HT1080 (cell line): ENCODE data around the gene CPLANE2. TPM values are rescaled to one million over a fixed set of nuclear protein-coding genes. Genes with fewer than 3 reads are reported as not detected.

Source experiments
- DNase-seq: peaks from one replicate; pipeline ENCODE4 v3.0.0-alpha.2; 2015; ENCODE audit warnings: low read depth
- small RNA-seq: library from RNA; depleted of rRNA; stranded (forward); fragments of <200 nt; gene quantifications from one replicate; pipeline ENCODE3, GENCODE V24; 2014
- total RNA-seq: library from RNA; depleted of rRNA; stranded (reverse); fragments of >200 nt; shearing (Covaris generic); gene quantifications from 2 replicates; pipeline ENCODE4 v1.2.3, GENCODE V29; 2014; rRNA removed

CPLANE2 gene
- total RNA-seq, 1 experiment from 2014 or later = 9.2 TPM

- no peak for DNase-seq
These were observed 45.0 kb downstream of the CPLANE2 start for GRCh38 chr1:16191916-16192546.

- no peak for DNase-seq
These were observed 45.7 kb downstream of the CPLANE2 start for GRCh38 chr1:16191309-16191708.

GRCh38 chr1:16189921-16190621 lies 46.9 kb downstream of the CPLANE2 start:
- DNase-seq = no peak

- DNase-seq = peak; percentile 70
These were observed 48.0 kb downstream of the CPLANE2 start for GRCh38 chr1:16189003-16189402.

- DNase-seq = peak; percentile 89
These were observed 49.1 kb downstream of the CPLANE2 start for GRCh38 chr1:16187748-16188401.

- no peak for DNase-seq
These were observed 50.2 kb downstream of the CPLANE2 start for GRCh38 chr1:16186655-16187235.

- no peak for DNase-seq
These were observed 52.3 kb downstream of the CPLANE2 start for GRCh38 chr1:16184557-16185303.

GRCh38 chr1:16183765-16184556 lies 53.0 kb downstream of the CPLANE2 start:
- DNase-seq = no peak

GRCh38 chr1:16183179-16183578 lies 53.8 kb downstream of the CPLANE2 start:
- DNase-seq = no peak

- peak; percentile 97 for DNase-seq
These were observed 54.9 kb downstream of the CPLANE2 start for GRCh38 chr1:16181887-16182719.

Small RNA genes lying within 50 kb of the gene (small RNA-seq; reads per million reads assigned to genes)
- not detected for gene MT1XP1

Other genes starting within 250 kb of the CPLANE2 start
- not detected in 2 replicates for gene SRARP, start 232.9 kb downstream of the CPLANE2 start, total RNA-seq
- gene HSPB7, start 219.1 kb downstream of the CPLANE2 start, total RNA-seq = not detected in 2 replicates
- gene CLCNKA, start 215.1 kb downstream of the CPLANE2 start, total RNA-seq = not detected in 2 replicates
- gene CLCNKB, start 193.4 kb downstream of the CPLANE2 start, total RNA-seq = not detected in 2 replicates
- gene FAM131C, start 163.5 kb downstream of the CPLANE2 start, total RNA-seq = 0.30 and 2.1 TPM in 2 replicates
- 99.1 and 114 TPM in 2 replicates for gene EPHA2, start 81.1 kb downstream of the CPLANE2 start, total RNA-seq
- not detected in 2 replicates for gene ARHGEF19, start 24.5 kb downstream of the CPLANE2 start, total RNA-seq
- gene FBXO42, start 115.3 kb upstream of the CPLANE2 start, total RNA-seq = 9.7 and 12.8 TPM in 2 replicates
- gene SZRD1, start 130.1 kb upstream of the CPLANE2 start, total RNA-seq = 158 and 175 TPM in 2 replicates
- not detected in 2 replicates for gene SPATA21, start 200.2 kb upstream of the CPLANE2 start, total RNA-seq
- gene NECAP2, start 203.5 kb upstream of the CPLANE2 start, total RNA-seq = 104 and 117 TPM in 2 replicates